ENCODE measurements around the gene GARNL3.

GARNL3 gene

DNA sequence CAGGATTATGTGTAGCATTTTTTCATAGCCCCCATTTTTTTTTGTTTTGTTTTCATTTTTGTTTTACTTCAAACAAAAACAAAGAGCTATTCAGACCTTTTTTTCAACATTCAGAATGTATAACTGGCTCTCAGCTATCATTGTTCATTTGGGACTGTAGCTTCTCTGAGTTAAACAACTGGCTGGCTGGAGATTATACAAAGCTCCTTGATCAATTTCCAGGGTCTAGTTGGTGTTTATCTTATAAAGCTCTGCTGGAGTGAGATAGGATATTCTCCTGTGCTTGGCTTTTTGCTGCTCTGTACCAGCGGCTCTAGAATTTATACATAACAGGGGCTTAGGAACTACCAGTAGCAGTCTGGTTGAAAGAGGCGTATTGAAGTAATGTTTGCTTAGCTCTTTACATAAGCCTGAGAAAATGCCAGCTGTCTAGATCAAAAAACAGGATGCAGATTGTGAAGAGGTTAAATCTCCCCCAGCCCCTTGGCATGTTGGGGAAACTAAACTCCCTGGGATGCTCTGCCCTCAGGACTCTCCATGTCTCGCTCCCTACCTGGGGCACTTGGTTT is 15.2 kb downstream of the GARNL3 start:
- DNase-seq: no peak

DNA sequence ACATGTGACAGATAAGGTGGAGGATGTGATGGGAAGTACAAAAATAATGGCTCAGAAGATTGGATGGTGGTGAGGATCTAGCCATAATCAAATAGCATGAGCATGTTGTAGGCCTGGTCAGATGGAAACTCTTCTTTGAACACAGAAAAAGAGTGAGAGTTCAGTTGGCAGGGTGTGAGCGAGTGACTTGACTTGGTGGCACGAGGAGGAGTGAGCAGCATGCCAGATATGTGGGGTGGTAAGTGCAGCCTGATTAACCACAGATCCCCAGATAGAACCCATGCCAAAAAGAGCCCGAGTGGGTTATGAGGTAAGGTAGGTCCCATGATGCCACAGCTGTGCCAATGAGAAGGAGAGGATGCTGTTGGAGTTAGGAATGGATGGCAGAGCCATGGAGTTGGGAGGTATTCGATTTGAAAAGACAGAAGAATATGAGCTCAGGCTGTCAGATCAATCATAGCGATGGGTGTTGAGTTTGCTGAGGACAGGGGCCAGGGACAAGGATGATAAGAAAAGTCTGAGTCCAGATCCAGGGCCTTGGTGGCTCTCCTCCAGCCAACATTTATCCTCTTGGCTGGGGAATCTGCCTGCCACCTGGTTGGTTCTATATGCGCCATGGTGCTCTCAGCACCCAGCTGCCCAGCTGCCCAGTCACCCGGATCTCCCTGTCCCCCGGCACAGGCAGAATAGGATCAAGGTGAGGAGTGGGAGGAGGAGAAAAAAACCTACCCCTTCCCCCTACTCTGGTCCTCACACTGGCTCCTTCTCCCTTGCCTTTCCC is 16.5 kb downstream of the GARNL3 start:
- no peak for DNase-seq

DNA sequence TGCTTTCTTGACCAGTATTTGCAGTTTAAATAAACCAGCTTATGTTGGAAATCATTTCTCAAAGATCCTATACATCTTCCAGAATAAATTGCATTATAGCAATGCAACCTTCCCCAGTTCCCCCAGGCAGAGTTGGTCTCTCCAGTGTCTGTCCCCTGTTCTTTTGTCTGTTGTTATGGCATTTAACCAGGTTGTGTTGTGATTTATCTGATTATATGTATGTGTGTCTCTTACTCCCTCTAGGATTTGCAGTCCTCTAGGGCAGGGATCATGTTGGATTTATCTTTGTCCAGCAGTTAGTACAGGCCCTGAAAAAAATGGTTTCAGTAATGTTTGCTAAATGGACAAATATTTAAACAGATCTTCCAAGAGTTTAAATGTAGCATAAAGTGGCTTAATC is 17.3 kb downstream of the GARNL3 start:
- no peak for DNase-seq

DNA sequence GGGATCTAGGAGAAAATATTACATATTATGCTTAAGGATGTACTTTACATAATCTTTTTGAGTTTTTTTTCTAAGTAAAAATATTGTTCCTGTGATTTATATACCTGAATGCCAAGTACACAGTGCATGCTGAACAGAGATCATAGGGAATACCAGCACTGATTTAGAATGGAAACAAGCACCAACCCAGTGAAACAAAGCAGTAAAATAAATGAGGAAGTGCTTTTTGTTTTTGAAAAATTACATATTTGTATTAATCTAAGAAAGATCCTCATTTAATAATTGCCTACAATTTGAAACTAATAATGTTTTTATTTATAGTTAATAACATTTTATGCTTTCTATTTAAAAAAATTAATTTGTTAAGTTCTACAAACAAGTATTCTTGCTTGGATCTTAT is 18.0 kb downstream of the GARNL3 start:
- DNase-seq: no peak

DNA sequence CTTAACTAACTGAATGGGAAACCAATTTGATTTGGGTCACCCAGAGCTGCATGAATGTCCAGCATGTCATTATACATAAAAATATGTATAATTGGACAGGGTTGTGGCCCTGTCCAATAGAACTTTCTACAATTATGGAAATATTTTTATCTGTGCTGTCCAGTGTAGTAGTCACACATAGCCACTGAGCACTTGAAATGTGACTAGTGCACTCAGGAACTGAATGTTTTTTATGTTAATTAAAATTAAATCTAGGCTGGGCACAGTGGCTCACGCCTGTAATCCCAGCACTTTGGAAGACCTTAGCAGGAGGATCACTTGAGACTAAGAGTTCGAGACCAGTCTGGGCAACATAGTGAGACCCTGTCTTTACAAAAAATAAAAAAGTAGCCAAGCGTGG is 18.6 kb downstream of the GARNL3 start:
- no peak for DNase-seq

DNA sequence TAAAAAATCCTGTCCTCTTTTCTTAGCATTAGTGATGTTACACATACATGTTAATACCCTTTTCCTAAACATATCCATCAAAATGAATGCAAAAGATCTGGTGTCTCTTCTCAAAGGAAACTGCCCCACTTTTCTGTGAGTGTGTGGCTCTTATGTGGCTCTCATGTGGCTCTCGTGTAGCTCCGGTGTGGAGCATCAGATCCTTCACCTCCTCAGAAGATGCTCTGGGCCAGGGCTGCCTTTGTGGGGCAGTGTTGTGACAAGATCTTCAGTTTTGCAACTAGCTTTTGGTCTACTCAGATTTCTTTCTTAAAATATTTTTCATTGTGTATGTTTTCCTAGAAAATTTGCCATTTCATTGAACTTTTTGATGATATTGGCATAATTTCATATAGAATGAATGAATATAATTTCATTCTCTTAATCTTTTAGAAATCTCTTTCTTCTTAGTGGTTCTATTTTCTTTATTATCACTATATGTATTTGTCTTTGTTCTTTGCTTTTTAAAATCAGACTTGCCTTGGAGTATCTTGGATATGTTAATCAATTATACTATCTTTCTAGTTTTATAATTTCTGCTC is 19.4 kb downstream of the GARNL3 start:
- DNase-seq: no peak

DNA sequence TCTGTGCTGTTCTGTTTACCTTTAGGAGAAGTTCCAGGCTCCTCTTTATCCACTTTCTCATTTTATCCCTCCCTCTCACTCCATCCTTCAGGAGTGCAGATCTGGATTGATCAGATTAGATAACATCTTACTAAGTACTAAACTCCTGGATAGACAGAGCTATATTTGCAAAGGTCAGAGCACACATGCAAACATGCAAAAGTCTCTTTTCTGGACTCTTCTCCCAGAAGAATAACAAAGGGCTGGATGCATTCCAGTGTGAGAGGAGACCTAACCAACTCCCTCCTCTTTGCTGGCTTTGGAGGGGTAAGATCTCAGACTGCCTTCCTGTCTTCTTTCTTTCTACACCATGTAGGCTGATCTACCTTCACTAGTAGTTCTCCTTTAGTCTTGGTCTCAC is 21.4 kb downstream of the GARNL3 start:
- DNase-seq: no peak

DNA sequence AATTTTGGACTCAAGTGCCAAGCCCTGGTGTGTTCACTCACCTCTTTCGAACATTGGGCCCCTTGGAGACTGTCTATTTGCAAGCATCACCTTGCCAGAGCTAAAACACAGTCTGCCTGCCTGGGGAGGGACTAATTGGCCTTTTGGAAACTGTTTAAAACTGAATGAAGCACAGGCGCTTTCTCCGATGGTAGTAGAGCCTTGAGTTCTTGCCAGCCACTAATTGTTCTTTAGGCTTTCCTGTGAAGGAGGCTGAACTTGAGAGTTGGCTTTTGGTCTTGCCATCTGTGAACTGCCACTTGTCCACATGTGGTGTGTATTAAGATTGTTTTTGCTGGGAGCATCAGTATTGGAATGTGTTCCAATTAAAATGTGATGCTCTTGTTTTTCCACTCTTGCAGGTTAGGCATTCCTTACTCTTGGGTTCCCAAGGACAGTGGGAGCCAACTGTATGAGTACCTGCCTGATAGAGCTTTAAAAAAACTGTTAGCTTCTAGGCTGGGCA is 26.0 kb downstream of the GARNL3 start:
- no peak for DNase-seq

DNA sequence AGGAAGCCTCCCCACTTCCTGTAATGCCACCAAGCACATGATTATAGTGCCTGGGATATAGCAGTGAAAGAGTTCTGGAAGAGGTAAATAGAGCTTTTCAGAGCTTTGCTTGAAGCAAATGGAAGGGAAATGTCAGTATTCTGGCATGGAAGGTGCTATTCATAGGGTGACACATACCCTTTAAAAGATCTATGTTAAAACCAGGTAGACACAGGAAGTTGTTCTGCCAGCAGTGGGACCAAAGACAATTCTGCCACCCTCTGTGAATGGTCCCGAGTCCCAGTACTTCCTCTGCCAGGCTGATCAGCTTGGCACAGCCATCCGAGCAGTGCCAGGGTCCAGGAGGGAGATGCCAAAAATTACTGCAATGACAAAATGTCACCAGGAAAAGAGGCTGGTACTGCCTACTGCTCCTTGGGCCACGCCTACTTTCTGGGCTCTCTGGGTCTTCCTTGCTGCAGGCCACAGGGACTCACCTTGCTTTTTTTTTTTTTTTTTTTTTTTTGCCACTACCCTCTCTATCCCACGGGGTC is 26.7 kb downstream of the GARNL3 start:
- no peak for DNase-seq

DNA sequence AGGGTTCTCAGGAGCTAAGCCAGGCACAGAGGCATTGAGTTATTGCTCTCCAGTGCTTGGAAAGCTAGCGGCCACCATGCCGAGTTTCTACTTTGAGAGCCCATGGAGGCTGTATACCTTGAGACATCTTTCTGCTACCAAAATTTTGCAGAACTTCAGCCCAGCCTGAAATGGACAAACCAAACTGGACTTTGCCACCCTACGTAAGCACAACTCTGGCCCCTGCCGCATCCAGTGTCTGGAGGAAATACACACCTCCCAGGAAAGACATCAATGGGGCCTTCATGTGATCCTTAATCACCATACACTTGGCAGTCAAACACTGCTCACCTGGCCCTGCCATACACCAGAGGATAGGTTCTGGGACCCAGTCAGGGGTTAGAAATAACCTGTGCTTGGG is 27.8 kb downstream of the GARNL3 start:
- no peak for DNase-seq

DNA sequence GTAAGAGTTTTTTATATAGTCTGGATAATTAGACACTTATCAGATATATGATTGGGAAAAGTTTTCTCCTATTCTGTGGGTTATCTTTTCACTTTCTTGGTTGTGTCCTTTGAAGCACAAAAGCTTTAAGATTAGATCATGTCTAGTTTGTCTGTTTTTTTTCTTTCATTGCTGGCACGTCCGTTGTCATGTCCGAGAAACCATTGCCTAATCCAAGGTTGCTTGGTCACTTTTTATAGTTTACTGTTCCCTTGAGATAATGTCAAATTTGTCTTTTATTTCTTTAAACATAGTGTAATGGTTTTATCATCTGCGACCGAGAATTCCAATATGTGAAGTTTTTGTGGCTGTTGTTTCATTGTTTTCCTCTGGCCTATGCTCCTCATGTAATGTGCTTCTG is 28.8 kb downstream of the GARNL3 start:
- DNase-seq: no peak

DNA sequence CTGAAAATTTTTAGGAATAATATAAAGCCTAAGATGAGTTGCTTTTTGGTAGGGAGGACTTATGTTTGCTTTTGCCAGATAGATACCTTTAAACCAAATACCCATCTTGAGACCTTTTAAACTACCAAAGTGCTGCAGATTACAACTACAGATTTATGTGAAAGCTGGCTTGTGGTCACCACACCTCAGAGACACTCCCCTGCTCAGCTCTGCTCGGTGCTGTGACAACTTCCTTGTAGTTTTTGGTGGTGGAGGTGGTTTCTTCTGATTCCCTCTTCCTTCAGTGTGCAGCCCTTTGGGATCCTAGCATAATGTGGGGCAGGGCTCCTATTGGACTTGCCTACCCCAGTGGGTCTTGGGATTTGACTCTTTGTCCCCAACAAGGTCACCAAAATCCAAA is 29.2 kb downstream of the GARNL3 start:
- DNase-seq: no peak

DNA sequence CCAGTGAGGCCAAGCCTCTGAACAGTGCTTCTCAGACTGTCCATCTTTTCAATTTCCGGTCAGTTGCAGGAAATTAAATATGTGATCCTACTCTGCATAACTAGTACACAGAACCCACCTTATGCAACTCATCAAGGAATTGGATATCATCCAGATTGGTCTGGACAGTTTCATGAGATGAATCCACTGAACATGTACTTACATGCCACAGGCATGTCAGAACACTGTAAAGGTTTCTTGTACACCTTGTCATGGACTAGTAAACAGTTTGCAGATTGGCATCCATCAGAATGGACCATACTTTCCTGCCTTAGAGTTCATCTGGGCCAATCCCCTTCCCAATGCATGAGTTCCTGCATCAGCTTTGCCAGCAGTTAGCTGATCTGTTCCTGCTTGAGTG is 30.4 kb downstream of the GARNL3 start:
- no peak for DNase-seq

DNA sequence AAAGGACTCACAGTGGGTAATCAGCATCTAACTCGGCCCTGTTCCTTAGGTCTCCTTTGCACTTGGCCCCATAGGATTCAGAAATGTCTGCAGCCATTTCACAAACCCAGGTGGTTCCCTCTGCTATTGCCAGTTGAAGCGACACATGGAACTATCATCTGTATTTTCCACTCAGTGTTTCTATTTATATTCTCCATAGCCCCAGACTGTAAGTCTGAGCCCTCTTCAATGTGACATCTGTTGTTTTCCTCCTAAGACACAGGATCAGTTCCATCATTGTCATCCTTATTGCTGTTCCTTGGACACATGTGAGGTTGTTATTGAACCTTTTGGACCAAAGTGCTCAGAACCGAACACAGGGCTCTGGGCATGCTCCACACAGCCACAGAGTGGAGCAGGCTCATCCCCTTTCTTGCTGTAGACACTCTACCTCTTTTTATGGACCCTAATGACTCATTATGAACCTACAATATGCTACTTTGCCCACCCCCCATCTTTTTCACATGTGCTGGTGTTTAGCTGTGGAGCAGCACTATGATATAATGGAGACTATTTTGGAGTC is 36.4 kb downstream of the GARNL3 start:
- DNase-seq: no peak

DNA sequence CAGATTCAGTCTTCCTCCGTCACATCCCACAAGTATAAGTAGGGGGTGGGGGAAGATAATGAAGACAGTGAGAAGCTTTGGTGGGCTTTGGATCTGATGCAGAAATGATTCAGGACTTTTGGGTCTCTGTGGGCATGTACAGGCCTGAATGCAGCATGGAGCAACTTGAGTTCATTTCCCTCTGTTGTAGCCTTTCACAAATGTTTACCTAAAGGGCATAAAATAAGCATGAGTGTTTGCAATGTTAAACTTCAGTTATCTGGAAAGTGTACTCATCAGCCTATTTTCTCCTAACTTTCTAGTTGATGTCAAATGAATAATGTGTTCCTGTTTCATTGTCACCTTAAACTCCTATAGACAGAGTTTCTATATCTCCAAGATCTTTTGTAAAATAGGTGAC is 39.3 kb downstream of the GARNL3 start:
- no peak for DNase-seq

DNA sequence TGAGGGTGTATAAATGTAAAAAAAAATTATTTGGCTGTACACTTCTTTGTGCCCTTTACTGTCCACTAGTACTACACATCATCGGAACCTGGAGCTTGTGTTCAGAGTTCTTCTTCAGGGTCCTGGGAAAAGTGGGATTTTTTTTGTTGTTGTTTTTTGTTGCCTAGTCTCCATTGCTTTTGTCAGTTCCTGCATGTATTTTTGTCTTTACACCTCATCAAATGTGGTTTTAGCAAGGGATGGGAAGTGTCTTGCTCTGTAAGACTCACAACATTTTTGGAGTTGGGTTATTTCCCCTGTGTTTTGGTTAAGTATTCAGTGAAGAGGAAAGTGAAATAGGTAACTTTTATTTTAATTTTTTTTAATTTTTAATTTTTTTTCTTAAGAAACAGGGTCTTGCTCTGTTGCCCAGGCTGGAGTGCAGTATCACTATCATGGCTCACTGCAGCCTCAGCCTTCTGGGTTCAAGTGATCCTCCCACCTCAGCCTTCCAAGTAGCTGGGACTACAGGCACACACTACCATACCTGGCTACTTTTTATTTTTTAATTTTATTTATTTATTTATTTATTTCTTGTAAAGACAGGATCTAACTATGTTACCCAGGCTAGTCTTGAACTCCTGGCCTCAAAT is 40.7 kb downstream of the GARNL3 start:
- DNase-seq: no peak

DNA sequence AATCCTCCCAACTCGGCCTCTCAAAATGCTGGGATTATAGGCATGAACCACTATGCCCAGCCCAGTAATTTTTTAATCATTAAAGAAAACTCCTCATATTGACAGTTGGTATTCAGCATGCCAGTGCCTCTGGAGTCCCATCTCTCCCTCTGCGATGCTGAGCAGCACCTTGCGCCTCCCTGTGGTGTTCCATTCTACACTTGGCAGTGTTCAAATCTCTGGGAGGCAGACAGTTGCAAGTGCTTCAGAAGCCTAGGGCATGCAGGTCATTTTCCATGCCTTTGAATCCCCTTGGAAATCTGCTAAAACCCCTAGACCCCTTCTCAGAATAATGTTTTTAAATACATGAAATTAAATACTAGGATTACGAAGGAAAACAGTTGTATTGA is 41.3 kb downstream of the GARNL3 start:
- DNase-seq: no peak

DNA sequence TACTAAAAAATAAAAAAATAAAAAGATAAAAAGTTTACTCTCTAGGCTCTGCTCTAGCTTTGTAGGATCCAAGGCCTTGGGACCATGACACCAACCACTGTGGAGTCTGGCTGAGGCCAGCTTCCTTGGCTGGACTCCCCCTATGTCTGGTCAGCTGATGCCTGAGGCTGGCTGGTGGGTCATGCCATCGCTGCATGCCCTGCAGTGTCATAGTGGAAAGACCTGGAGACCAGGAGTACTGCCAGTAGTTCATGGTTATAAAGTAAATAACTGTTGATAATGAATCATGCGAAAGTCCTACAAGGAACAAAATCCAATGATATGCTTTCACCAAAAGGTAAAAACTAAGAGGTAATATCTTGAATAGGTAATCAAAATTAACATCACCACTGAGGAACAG is 43.2 kb downstream of the GARNL3 start:
- DNase-seq: no peak

DNA sequence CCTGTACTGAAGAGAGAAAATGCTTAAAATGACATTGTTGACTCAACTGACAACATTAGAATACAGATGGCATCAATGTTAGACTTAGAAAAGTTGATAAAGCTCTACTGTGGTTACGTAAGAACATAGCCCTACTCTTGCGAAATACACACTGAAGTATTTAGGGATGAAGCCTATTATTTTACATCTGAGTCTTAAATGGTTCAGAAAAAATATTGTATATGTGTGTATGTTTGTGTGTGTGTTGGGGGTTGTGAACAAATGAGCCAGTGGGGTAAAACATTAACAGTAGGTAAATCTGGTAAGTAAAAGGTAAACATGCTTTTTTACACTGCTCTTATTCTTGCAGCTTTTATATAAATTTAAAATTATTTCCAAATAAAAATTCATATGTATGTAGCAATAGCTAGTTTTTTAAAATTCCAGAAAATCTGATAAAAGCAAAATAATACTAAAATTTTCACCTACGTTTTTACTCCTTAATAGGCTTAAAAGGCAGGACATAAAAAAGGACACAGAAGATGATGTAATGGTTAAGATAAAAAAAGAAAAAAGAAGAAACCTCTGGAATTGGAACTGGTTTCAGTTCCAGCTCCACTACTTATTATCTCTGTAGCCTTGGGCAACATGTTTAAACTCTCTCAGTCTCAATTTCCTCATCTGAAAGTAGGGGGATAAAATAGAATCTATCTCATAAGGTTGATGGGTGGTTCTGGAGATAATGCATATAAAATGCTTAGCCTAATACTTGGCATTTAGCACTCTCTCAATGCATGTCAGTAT is 44.3 kb downstream of the GARNL3 start:
- DNase-seq: no peak

DNA sequence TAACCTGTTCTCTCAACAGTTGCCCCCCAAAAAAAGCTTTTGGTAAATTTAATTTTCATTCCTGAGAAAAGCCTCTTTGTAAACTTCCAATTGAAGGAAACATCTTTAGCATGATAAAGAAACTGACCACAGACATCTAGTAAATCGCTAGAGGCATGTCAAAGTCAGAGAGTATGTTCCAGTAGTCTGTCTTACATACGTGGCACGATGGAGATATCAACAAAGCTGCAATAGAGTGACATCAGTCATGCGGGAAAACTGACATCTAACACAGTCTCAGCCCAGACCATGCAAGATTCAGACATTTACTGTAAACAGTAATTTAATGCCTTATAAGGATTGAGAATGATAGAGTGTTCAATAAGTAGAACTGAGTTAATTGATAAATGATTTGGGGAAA is 45.1 kb downstream of the GARNL3 start:
- DNase-seq: no peak

DNA sequence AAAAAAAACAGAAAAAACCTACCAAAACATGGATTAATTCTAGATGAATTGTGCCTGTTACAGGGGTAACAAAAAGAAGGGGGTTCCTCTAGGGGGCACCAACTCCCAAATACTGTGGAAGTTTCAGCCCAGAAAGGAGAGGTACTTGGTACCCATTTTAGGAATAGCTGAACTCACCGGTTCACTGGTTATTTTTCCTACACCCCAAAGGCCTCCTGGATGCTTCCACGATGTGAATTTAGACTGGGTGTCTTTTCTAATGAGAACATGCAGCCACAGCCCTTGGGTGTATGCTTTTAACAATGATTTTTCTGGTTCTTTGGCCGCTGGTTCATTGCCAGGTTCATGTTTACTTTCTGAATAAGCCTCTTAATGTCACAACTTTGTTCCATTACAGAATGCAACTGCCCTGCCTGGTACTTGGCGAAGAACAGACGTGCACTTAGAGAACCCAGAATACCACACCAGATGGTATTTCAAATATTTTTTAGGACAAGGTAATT is 46.7 kb downstream of the GARNL3 start:
- no peak for DNase-seq

DNA sequence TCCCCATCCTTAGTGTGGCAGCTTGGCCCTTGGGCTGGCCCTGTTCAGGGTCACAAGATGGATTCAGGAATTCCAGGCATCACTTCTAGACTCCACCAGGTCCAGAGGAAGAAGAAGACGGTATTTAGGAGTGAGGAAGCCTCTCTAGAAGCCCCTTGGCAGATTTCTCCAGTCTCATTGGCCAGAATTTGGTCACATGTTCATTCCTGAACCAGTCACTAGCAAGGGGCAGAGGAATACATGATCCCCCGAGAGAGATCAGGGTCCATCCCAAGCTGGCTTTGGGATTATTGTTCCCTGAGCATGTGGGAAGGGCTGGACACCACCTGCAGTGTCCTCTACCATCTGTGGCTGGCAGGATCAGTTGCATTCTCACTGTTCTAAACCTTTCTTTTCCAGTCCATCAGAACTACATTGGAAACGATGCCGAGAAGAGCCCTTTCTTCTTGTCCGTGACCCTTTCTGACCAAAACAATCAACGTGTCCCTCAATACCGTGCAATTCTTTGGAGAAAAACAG is 48.5 kb downstream of the GARNL3 start:
- DNase-seq: peak in 1 of 2 experiments; percentile 38
